Testis (tissue), 2 donors: ENCODE data around the gene IGFLR1.

Experiments
- CTCF ChIP-seq, 3 experiments: fragments of 450-650 bp in 2 of 3; fragments of 200-600 bp in 1 of 3; sonication (generic) in 1 of 3; IDR thresholded peaks; one replicate each; pipeline ENCODE4 v1.5.1; 2016 to 2019; ENCODE audit warnings: antibody characterized with exemption in 3 of 3, mild to moderate bottlenecking in 2 of 3, moderate library complexity in 1 of 3
- POLR2A ChIP-seq: fragments of 450-650 bp; IDR thresholded peaks from one replicate; pipeline ENCODE4 v1.6.1; 2017; ENCODE audit warnings: antibody characterized with exemption, mild to moderate bottlenecking, moderate library complexity

GRCh38 chr19:35730326-35730725 lies 11.9 kb downstream of the IGFLR1 start:
- TF ChIP-seq POLR2A (no peak), CTCF (IDR thresholded peaks at IDR 0.05) (no peak)
